Effector memory CD4-positive, alpha-beta T cell (primary cell): ENCODE measurements around the gene MAB21L1.

ENCODE experiments used
- DNase-seq, 3 donors: peaks; one replicate each; pipeline ENCODE4 v3.0.0-alpha.2; 2020
- H3K27ac ChIP-seq: 2 replicates; pipeline ENCODE4 v1.7.0; 2013; ENCODE audit warnings: mild to moderate bottlenecking, low read length, moderate library complexity; ENCODE audit not compliant: insufficient read depth, poor library complexity, severe bottlenecking
- H3K27me3 ChIP-seq: replicated peaks from 2 replicates; pipeline ENCODE4 v1.7.0; 2013; ENCODE audit warnings: mild to moderate bottlenecking, low read length; ENCODE audit not compliant: insufficient read depth, control insufficient read depth, poor library complexity, severe bottlenecking
- H3K36me3 ChIP-seq: 2 replicates; pipeline ENCODE4 v1.7.0; 2013; ENCODE audit warnings: mild to moderate bottlenecking, low read length, moderate library complexity; ENCODE audit not compliant: control insufficient read depth, insufficient read depth
- H3K4me1 ChIP-seq: 2 replicates; pipeline ENCODE4 v1.7.0; 2013; ENCODE audit warnings: low read length, mild to moderate bottlenecking; ENCODE audit not compliant: control insufficient read depth, insufficient read depth, poor library complexity, severe bottlenecking
- H3K4me3 ChIP-seq: 2 replicates; pipeline ENCODE4 v1.7.0; 2013; ENCODE audit warnings: low read length, low read depth, mild to moderate bottlenecking; ENCODE audit not compliant: insufficient read depth, poor library complexity, severe bottlenecking
- H3K9me3 ChIP-seq: 2 replicates; pipeline ENCODE4 v1.7.0; 2013; ENCODE audit warnings: mild to moderate bottlenecking, low read length, moderate library complexity; ENCODE audit not compliant: control insufficient read depth

MAB21L1 gene

GRCh38 chr13:35455022-35455421 lies 21.5 kb downstream of the MAB21L1 start:
- DNase-seq = no peak
- H3K36me3 ChIP-seq = no peaks in the 10 kb centered on the region
- H3K4me3 ChIP-seq = no peak overlapping the region
- H3K4me1 ChIP-seq = no peaks in the 10 kb centered on the region
- no peak overlapping the region for H3K27ac ChIP-seq
- H3K9me3 ChIP-seq = no peaks in the 10 kb centered on the region
- H3K27me3 ChIP-seq = no peaks in the 10 kb centered on the region

- Histone ChIP-seq H3K36me3 (no peaks in the 10 kb centered on the region), H3K4me1 (no peaks in the 10 kb centered on the region), H3K4me3 (no peak overlapping the region), H3K9me3 (no peaks in the 10 kb centered on the region), H3K27me3 (no peaks in the 10 kb centered on the region), H3K27ac (no peak overlapping the region)
- no peak for DNase-seq
Measured at GRCh38 chr13:35449821-35450220, 26.7 kb downstream of the MAB21L1 start.

- H3K4me3 ChIP-seq = no peak overlapping the region
- no peaks in the 10 kb centered on the region for H3K36me3 ChIP-seq
- no peaks in the 10 kb centered on the region for H3K4me1 ChIP-seq
- DNase-seq = no peak
- H3K9me3 ChIP-seq = no peaks in the 10 kb centered on the region
- H3K27me3 ChIP-seq = no peaks in the 10 kb centered on the region
- H3K27ac ChIP-seq = no peak overlapping the region
Measured at GRCh38 chr13:35448465-35448864, 28.0 kb downstream of the MAB21L1 start.
